ENCODE data around the gene CD151. TPM values are rescaled to one million over a fixed set of nuclear protein-coding genes. Genes with fewer than 3 reads are reported as not detected.

Gene CD151
- total and polyA plus RNA-seq, 8 donors, result 163 to 351 (median 261) TPM

- Histone ChIP-seq H3K4me3 (no peak overlapping the region), H3K9me3 (no peaks in the 10 kb centered on the region), H3K36me3 (no peaks in the 10 kb centered on the region), H3K27me3 (no peaks in the 10 kb centered on the region), H3K27ac (no peak overlapping the region), H3K4me1 (peaks cover 11 to 20% (median 15%) of the 10 kb centered on the region in 3 donors)
- intact Hi-C loops (cut with DNase I), result no loop called here
- DNase-seq (peak in 3 of 6 donors; percentile 56 to 81 (median 63)), FAIRE-seq (no peak), ATAC-seq (no peak)
- TF ChIP-seq CTCF (IDR thresholded peaks at IDR 0.05), result no peak
- WGBS, 2 donors, result 92 to 93% methylated on average over 18 to 20 of the region's 20 CpGs
Measured at GRCh38 chr11:801097-801780, 31.5 kb upstream of the CD151 start.

GRCh38 chr11:802018-802617 is 30.6 kb upstream of the CD151 start:
- Histone ChIP-seq H3K9me3 (no peaks in the 10 kb centered on the region), H3K27ac (no peak overlapping the region), H3K36me3 (no peaks in the 10 kb centered on the region), H3K4me3 (no peak overlapping the region), H3K27me3 (no peaks in the 10 kb centered on the region), H3K4me1 (peaks cover 3 to 12% (median 8%) of the 10 kb centered on the region in 3 donors)
- TF ChIP-seq CTCF (IDR thresholded peaks at IDR 0.05), result no peak
- intact Hi-C loops (cut with DNase I), result no loop called here
- no peak for FAIRE-seq
- no peak for ATAC-seq
- WGBS, 2 donors, result 97 to 99% methylated on average over 19 to 21 of the region's 21 CpGs
- DNase-seq, result peak in 3 of 6 donors; percentile 51 to 81 (median 57)

GRCh38 chr11:802693-803466 is 29.9 kb upstream of the CD151 start:
- WGBS, 2 donors, result 89 to 90% methylated on average over 28 of the region's 28 CpGs
- Histone ChIP-seq H3K9me3 (no peaks in the 10 kb centered on the region), H3K4me1 (peaks cover 3 to 11% (median 8%) of the 10 kb centered on the region in 3 donors), H3K27me3 (no peaks in the 10 kb centered on the region), H3K4me3 (no peak overlapping the region), H3K36me3 (no peaks in the 10 kb centered on the region), H3K27ac (no peak overlapping the region)
- TF ChIP-seq CTCF (IDR thresholded peaks at IDR 0.05), result no peak
- DNase-seq (peak in 3 of 6 donors; percentile 51 to 80 (median 56)), ATAC-seq (no peak), FAIRE-seq (no peak)
- intact Hi-C loops (cut with DNase I), result no loop called here

- ATAC-seq, result no peak
- Histone ChIP-seq H3K27ac (no peak overlapping the region), H3K9me3 (no peaks in the 10 kb centered on the region), H3K27me3 (no peaks in the 10 kb centered on the region), H3K4me1 (peaks cover 5 to 13% (median 10%) of the 10 kb centered on the region in 3 donors), H3K36me3 (no peaks in the 10 kb centered on the region), H3K4me3 (no peak overlapping the region)
- FAIRE-seq, result no peak
- WGBS, 2 donors, result 53 to 66% methylated on average over 7 to 8 of the region's 8 CpGs
- intact Hi-C loops (cut with DNase I), result no loop called here
- DNase-seq, result peak in 1 of 6 donors; percentile 54
- TF ChIP-seq CTCF (IDR thresholded peaks at IDR 0.05), result no peak
Measured at GRCh38 chr11:803467-803742, 29.3 kb upstream of the CD151 start.
